Fibroblast of the conjunctiva (primary cell): ENCODE results near the gene PDE10A.
A peak's percentile ranks its signal among the peaks of the same experiment; 100 is the strongest.
"Not testable (repeated sequence)": the region's sequence is repeated elsewhere in the genome, so short reads cannot be mapped to it uniquely, and the experiment has no call there.

Experiments
- DNase-seq: peaks from one replicate; pipeline ENCODE4 v3.0.0-alpha.2; 2010; ENCODE audit warnings: low read depth

Gene PDE10A

DNA sequence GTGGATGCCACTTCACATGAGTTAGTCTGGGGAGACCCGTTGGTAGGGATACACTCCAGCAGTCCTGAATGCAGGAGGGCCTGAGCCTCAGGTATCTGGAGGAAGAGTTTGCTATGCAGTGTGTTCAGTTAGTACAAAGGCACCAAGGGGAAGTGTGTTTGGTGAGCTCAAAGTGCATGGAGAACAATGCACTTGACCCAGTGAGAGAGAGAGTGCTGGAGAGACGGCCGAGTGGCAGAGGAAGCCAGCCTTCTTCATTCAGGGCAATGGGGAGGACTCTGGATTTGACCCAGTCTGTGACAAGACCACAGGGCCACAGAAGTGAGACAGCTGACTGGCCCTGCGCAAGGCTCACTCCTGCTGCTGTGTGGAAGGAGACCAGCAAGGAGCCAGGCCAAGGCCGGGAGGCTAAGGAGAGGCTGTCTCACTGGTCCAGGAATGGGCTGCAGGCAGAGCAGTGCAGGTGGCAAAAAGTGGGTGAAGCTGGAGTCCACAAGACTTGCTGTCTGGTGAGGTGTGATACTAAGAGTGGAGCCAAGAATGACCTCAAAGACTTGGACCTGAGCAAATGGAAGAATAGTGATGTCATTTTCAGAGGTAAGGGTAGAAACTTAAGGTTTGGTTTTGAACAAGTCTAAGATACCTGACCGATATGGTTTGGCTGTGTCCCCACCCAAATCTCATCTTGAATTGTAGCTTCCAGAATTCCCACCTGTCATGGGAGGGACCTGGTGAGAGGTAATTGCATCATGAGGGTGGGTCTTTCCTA is 38.0 kb downstream of the PDE10A start:
- no peak for DNase-seq

DNA sequence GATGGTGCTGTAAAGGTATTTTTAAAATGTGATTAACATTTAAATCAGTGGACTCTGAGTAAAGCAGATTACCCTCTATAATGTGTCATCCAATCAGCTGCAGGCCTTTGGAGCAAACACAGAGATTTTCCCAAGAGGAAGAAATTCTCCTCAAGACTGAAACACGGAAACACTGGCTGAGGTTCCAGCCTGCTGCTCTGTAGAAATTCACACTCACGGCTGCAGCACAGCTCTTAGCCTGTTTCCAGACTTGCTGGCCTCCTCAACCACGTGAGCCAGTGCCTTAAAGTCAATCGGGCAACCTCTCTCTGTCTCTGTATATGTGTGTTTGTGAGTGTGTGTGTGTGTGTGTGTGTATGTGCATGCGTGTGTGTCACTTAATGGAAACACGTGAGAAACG is 41.1 kb downstream of the PDE10A start:
- DNase-seq: no peak

DNA sequence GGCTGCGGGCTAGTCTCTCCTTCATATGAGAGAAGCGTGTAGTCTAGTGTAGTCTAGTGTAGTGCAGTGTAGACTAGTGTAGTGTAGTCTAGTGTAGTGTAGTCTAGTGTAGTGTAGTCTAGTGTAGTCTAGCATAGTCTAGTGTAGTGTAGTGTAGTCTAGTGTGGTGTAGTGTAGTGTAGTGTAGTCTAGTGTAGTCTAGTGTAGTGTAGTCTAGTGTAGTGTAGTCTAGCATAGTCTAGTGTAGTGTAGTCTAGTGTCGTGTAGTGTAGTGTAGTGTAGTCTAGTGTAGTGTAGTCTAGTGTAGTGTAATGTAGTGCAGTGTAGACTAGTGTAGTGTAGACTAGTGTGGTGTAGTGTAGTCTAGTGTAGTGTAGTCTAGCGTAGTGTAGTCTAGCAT is 44.1 kb downstream of the PDE10A start:
- DNase-seq: not testable (repeated sequence)

DNA sequence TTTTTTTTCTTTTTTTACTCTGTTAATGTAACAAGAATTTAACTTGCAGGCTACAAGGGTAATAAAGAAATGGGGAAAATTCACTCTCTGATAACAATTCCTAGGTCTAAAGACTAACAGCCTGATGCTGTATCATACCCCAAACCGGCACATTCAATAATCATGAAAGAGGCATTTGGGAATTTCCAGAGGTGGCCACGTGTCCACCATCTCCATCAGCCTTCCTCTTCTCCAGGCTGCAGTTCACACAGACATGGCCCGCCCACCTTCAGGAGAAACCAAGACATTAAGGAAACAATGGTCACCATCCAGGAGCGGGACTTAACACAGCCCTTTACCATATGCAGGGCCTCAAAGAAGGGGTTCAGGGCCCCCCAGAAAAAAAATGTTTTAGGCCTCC is 44.8 kb downstream of the PDE10A start:
- DNase-seq: no peak

DNA sequence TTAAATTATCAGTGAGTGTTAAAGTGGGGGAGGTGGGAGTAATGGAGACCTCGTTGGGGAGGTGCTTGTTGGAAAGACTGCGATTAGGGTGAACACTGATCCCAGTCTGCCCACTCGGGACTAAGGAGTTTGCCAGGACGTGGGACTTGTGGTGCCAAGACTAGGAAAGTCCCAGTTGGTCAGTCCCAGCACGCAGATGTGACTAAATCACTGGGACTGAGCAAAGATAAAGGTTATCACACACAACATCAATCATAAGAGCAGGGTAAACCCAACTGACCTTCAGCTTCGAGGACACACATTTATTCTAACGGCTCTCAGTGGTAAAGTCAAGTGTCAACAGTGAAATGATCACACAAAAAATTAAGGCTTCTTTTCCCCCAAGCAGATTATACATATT is 45.5 kb downstream of the PDE10A start:
- no peak for DNase-seq

DNA sequence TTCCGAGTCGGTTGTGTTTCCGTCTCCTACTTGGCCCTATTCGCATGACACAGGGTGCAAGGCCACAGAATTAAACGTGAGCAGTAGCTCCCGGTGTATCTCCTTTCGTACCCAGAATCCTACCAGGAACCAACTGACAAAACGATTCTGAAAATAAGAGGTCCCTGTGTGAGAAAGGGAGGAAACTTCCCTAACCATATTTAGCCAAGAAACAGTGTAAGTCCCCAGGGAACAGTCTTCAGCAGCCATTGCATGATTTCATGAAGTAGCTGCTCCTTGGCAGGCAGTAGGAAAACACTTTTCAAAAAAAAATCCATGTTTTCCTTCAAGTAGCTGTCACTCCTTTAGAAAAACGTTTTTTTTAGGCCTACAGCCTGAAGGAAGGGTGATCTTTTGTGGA is 46.9 kb downstream of the PDE10A start:
- DNase-seq: peak; percentile 1

DNA sequence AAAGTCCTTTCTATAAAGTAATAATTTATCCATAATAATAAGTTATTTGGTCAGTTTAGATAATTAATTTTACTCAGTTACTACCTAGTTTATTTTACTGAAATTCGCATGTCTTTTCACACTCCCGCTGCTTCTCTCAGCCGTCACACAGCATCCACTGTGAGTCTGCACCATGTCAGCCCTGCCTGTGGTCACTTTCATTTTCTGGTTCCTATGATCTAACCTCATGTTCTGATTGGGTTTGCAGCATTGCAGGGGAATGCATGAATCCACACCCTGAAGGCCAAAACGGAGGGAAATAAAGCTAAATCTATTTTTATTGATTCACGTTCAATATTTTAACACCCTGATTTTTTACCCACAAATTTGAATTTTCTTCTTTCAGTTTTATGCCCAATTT is 47.4 kb downstream of the PDE10A start:
- DNase-seq: no peak

DNA sequence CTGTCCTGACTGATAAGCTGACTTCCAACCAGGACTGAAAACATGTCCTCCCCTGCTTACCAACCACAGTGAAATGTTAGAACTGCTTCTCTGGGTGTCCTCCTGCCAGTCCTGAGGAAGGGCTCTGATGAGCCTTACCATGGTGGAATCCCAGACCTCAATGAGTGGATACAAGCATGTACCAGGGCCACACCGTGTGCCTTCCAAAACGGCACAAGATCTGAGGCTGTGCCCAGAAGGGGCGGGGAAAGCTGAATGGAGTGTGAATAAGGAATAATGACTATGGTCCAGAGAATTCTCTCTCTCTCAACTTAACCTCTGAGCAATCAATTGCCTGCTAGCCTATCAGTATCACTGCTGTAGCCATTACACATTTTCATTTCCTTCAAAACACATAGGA is 51.7 kb downstream of the PDE10A start:
- no peak for DNase-seq

DNA sequence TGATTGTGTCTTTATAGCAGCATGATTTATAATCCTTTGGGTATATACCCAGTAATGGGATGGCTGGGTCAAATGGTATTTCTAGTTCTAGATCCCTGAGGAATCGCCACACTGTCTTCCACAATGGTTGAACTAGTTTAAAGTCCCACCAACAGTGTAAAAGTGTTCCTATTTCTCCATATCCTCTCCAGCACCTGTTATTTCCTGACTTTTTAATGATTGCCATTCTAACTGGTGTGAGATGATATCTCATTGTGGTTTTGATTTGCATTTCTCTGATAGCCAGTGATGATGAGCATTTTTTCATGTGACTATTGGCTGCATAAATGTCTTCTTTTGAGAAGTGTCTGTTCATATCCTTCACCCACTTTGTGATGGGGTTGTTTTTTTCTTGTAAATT is 54.5 kb downstream of the PDE10A start:
- not testable (repeated sequence) for DNase-seq

DNA sequence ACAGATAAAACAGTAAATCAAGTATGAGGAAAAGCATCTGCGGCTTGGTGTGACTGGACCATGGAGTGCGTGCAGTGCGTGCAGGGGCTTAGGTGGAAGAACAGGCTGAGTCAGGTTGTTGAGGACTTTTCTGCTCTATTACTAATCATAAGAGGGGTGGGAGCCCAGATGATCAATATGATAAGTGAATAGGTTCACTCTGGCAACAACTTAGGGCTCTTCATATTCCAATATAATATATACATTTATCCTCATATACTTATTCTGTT is 56.4 kb downstream of the PDE10A start:
- no peak for DNase-seq

DNA sequence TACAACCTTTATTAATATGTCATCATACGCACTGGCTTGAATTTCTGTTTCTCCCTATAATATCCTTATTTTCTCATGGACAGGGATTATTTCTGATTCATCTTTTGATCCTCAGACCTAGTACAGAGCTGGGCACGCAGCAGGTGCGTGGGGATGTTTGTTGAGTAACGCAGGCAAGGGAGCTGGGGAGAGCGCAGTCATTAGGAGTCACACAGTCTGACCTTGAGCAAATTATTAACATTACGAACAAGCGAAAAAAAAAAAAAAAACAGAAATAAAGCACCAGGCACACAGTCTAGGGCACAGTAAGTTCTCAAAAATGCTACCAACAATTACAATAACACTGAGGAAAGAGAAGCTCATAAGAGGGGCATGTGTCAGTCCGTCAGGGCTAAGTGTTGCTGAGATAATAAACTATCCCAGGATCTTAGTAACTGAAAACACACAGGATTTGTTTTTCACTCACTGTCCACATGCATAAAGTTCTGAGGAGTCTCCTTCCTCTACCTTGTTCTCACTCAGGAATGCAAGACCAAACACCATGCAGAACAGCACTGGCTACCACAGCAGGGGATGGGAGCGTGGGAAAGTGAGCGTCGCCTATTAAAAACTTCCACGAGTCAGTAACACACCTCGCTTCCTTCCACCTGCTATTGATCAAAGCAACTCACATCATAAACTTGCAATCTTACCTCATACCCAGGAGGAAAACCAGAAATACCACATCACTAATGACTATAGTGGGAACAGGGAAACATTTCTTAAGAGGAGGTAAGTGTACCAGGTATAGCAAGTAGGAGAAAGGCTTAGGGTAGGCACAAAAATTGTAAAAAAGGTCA is 56.9 kb downstream of the PDE10A start:
- no peak for DNase-seq

DNA sequence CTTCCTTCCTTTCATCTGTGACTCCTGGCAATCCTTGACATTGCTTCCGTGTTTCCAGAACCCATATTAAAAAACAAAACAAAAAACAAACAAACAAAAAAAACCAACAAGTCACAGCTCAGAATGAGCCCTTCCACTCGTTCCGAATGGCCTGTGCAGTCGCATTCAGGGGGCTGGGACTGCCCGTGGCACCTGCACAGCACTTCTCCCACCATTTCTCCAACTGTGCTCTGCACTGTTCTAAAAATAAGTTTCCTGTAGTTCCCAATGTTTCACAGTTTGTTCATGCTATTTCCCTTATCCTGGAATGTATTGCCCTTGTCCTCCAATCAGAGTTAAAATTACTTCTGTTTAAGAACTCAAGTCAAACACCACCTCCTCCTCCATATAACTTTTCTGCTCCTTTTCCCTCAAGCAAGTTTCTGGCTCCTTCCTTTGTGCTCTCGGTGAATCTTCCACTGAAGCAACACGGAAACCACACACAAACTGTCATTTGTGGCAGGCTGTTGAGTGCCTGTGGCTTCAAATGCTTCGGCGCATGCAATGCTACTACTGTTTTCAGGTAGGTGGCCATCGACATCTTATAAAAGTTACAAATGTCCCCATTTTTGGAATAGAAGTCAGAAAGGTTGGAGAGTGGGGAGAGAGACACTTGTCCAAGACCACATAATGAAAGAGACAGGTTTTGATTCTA is 57.7 kb downstream of the PDE10A start:
- no peak for DNase-seq

DNA sequence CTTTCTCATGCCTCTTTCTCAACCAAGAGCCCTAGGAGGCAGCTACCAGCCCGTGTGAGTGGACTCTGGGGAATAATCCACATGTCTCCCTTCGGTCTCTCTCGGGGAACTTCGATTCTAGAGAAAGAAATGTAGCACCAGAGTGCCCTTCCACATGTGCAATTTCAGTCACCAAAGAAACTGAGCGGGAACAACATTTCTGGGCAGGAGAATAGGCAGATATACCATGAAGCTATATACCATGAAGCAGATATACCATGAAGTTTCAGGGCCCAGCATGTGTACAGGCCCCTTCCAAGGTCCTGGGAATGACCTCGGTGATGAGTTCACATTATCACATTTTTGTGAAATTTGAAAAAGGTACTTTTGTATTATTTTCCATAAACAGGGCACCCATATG is 60.8 kb downstream of the PDE10A start:
- no peak for DNase-seq

DNA sequence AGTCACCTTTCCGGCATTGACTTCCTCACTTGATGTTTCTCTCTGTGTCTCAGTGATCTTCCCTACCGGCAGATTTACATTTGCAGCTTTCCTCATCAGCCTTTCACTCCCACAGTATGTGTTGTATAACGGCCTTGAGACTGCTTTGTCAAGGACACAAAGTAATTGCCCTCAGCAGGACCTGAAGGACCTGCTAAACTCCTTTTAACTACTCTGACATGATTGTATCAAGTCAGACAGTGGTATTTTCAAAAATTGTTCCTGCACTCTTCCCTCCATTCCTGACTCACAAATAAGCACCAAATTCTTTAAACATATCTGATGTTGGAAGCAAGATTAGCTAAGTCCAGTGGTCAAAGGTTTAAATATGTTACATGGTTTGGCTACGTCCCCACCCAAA is 62.4 kb downstream of the PDE10A start:
- DNase-seq: no peak

DNA sequence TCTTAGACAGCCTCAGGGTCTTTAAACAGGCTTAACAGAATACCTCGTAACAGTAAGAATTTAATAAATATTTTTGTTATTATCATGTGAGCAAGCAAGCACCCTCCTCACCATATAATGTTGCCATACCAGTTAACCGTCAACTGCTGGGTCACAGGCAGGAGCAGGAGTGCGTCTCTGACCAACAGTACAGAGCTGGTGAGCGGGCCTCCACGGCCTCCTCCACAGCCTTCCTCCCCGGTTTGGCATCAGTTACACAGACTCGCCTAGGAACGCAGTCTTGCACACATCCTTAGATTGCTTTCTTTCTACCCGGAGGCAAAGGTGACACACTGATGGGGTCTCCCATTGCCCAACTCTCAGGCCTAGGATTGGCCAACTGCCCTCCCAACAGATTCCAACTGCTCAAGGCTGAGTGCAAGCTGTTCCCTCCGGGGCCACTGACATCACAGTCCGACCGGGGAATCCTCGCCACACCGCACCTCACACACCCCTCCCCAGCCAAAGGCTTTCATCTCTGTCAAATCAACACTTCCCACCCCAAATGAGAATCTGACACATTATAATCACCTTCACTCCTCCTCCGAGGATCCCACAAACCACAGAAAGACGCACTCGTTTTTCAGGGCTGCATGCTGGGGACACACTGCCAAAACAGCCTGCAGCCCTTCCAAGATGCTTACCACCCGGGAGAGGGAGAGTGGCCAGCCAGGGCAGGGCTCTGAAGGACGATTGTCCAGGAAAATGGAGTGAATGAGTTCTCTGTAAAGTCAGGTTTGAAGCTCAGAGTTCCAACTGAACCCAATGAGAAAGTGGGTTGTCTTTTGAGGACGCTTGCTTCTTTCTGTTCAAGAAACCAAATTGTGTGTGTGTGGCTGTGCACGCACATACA is 63.2 kb downstream of the PDE10A start:
- no peak for DNase-seq

DNA sequence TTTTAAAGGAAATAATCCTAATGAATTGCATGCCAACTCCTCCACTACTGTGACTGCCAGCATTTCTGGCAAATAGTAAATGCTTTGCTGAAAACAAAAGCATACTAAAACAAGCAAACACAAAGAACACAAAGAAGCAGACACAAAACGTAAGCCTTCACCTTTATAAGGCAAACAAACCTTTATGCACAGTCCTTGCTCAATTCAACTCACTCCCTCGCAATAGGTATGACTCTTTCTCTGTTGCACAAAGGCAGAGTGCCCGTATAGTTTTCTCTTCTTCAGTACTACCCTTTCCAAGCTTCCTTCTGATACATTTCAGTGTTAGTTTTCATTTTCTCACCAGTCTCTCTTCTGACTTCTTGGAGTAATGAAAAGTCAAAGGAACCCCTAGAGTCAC is 63.9 kb downstream of the PDE10A start:
- no peak for DNase-seq

DNA sequence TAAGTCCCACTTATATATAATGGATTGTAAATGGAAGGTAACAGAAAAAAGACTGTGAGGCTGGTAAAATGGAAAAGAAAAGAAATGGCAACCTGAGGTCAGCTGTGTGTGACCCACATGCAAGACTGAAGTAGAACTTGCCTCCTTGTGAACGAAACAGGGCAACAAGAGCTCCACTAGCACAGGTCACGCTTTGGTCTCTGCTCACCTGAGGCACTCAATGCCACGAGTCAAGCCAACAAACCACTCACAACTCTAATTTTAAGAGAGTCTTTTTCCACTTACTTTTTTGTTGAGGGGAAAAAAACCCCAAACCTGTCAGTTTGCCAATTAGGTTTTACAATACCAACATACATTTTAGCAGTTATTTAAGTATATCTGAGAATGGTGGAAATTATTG is 65.2 kb downstream of the PDE10A start:
- no peak for DNase-seq

DNA sequence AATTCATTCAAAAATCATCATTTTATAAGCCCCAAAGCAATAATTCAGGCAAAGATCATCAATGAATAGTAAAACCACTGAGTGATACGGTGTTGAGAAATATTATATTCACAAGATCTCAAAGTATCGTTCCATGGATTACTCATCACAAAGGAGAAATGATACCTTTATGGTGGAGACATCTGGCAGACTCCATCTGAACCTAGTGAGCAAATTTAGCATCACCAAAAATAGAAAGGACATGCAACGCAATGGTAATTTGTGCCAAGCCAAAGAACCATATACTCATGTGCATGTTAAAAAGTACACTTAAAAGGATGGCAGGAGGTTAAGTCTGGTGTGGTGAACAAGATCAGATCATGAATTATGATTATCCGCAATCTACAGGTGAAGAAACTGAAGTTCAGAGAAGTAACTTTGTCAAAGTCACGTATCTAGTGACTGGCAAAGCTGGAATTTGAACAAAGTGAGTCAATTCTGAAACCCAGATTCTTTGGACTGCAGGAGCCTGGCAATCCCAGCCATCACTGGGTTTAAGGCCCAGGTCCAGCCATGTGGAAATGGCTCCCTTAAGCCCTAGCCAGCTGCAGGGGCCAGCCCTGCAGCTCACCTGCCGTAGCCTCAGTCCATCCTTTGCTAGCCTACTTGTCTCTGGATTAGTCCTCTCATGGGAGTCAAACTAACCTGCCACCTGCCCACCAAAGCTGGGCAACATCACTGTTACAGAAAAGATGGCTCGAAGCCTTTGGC is 68.3 kb downstream of the PDE10A start:
- no peak for DNase-seq

DNA sequence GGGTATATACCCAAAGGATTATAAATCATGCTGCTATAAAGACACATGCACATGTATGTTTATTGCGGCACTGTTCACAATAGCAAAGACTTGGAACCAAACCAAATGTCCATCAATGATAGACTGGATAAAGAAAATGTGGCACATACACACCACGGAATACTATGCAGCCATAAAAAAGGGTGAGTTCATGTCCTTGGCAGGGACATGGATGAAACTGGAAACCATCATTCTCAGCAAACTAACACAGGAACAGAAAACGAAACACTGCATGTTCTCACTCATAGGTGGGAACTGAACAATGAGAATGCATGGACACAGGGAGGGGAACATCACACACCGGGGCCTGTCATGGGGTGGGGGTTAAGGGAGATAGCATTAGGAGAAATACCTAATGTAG is 70.1 kb downstream of the PDE10A start:
- not testable (repeated sequence) for DNase-seq

DNA sequence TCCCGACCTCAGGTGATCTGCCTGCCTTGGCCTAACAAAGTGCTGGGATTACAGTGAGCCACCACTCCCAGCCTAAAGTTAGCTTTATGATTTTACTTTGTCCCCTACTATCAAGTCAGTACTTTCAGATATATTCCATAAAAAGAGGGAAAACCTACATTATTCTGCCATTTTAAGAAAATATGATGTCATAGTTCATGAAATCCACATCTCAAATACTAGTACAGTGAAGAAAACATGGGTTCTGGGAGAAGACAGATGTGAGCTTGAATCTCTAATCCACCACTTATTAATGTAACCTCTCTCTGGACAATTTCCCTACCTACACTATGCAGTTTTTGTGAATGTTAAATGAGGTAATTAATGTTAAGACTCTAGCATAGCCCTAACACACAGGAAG is 74.5 kb downstream of the PDE10A start:
- DNase-seq: no peak

DNA sequence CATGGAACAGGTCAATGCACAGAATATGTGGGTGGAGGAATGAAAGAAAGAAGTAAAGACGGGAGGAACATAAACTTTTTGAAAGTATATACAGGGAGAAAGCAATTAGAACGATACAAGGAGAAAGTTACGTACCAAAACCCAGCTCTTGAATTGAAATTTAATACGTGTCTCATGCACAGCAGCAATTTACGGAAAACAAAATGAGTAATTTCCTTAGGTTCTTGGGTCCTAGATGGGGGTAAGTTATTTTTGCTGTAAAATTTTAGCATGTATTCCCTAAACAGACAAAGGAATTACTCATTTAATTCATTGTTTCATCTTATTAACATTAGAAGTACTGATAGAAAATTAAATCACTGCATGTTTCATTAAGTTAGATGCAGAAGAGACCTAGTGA is 75.8 kb downstream of the PDE10A start:
- DNase-seq: no peak

DNA sequence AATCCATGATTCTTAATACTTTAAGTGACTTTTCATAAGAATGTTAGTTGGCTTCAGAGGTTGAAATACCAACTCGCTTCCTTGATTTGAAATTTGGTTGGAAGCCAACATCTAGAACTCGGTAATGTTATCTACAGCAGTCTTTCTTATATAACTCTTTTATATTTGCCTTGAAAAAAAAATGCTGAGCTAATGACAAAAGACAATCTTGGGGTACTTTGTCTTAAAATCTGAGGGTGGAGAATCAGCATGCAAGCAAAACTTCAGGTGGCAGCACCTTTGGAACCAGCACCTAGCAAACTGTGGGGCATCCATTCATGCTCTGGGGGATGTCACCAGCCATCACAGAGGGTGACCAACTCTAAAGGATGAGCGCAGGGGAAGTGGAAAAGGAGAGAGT is 76.3 kb downstream of the PDE10A start:
- no peak for DNase-seq
